GM23338 (cell line): ENCODE measurements around the gene TNRC18.

Experiments
- CREB1 ChIP-seq: fragments of 250-450 bp; sonication (Bioruptor Pico); IDR thresholded peaks from 2 replicates; pipeline ENCODE4 v1.5.0; 2020; ENCODE audit warnings: low read depth, mild to moderate bottlenecking, moderate library complexity
- CTCF ChIP-seq, 2 experiments: fragments of 200-600 bp in 1 of 2; sonication (generic) in 1 of 2; conservative IDR thresholded peaks; 2 replicates each; pipeline versions ENCODE4 v1.5.1 to v1.6.1; 2016 to 2017; ENCODE audit warnings: antibody characterized with exemption in 2 of 2, low read depth in 2 of 2, mild to moderate bottlenecking in 2 of 2, moderate library complexity in 1 of 2
- ETS1 ChIP-seq: IDR thresholded peaks from 2 replicates; pipeline ENCODE4 v1.6.1; 2016; ENCODE audit warnings: antibody characterized with exemption
- EZH2 ChIP-seq: fragments of 200-600 bp; sonication (generic); IDR thresholded peaks from one replicate; pipeline ENCODE4 v1.8.0; 2017; ENCODE audit warnings: antibody characterized with exemption, mild to moderate bottlenecking, low read depth; ENCODE audit not compliant: unreplicated experiment
- EZH2phosphoT487 ChIP-seq: fragments of 200-600 bp; sonication (generic); IDR thresholded peaks from one replicate; pipeline ENCODE4 v1.8.1; 2018; ENCODE audit warnings: antibody characterized with exemption; ENCODE audit not compliant: unreplicated experiment
- JUNB ChIP-seq: IDR thresholded peaks from one replicate; pipeline ENCODE4 v1.6.1; 2016; ENCODE audit warnings: antibody characterized with exemption; ENCODE audit not compliant: unreplicated experiment
- NANOG ChIP-seq: IDR thresholded peaks from 2 replicates; pipeline ENCODE4 v1.6.1; 2016; ENCODE audit warnings: antibody characterized with exemption, borderline replicate concordance
- POLR2AphosphoS5 ChIP-seq: IDR thresholded peaks from 2 replicates; pipeline ENCODE4 v1.6.1; 2016; ENCODE audit warnings: antibody characterized with exemption, low read depth
- REST ChIP-seq: IDR thresholded peaks from one replicate; pipeline ENCODE4 v1.6.1; 2018; ENCODE audit warnings: antibody characterized with exemption; ENCODE audit not compliant: unreplicated experiment
- STAT1 ChIP-seq: IDR thresholded peaks from one replicate; pipeline ENCODE4 v1.6.1; 2016; ENCODE audit warnings: antibody characterized with exemption; ENCODE audit not compliant: unreplicated experiment
- ZNF114 ChIP-seq: fragments of 250-450 bp; sonication (Bioruptor Pico); IDR thresholded peaks from 2 replicates; pipeline ENCODE4 v1.5.0; 2020; ENCODE audit warnings: mild to moderate bottlenecking, moderate library complexity

GRCh38 chr7:5421714-5422395, 1.8 kb downstream of the TNRC18 start:
- TF ChIP-seq POLR2AphosphoS5 (no peak), CTCF (conservative IDR thresholded peaks at IDR 0.05; ENCODE audit: low read depth in 2 of 2) (no peak), EZH2phosphoT487 (peak; percentile 99), EZH2 (peak; percentile 99), REST (no peak), ETS1 (no peak), JUNB (no peak), CREB1 (CRISPR knock-in tag) (no peak), NANOG (no peak), ZNF114 (CRISPR knock-in tag) (no peak), STAT1 (no peak)
